Stimulated activated CD4-positive, alpha-beta T cell treated with anti-CD3 and anti-CD28 coated beads, Interleukin-12 subunit alpha, Interleukin-12 subunit beta, amount 100 ng/mL, for 48 hours (primary cell): ENCODE data around the gene HDAC4.

Experiments used
- DNase-seq, 3 donors: peaks; one replicate each; pipeline ENCODE4 v3.0.0-alpha.2; 2020; ENCODE audit warnings: low read depth in 2 of 3, low spot score in 1 of 3

The HDAC4 gene

GRCh38 chr2:239225871-239226561, 174.8 kb downstream of the HDAC4 start:
- DNase-seq = no peak

- no peak for DNase-seq
These were observed 175.4 kb downstream of the HDAC4 start for GRCh38 chr2:239225371-239225851.

- DNase-seq = no peak
These were observed 175.9 kb downstream of the HDAC4 start for GRCh38 chr2:239224955-239225354.

DNA sequence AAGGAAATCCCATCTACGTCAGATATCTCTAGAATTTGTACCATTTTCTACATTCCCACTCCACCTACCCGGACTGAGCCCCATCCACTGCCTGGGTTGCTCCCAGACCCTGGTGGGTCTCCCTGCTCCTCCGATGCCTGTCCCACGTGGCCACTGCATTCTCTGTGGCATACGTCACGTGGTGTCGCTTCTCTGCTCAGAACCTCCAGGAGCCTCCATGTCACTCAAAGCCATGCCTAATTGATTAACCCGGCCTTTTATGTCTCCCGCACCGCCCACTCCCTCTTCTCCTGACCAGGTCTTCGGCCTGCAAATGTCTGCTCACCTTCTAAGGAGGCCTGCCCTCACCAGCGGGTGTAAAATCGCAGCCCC, 176.6 kb downstream of the HDAC4 start:
- DNase-seq = no peak

- no peak for DNase-seq
These were observed 177.3 kb downstream of the HDAC4 start for GRCh38 chr2:239223310-239224198.

- no peak for DNase-seq
These were observed 178.0 kb downstream of the HDAC4 start for GRCh38 chr2:239222706-239223309.

GRCh38 chr2:239222312-239222660, 178.5 kb downstream of the HDAC4 start:
- DNase-seq = no peak

- no peak for DNase-seq
These were observed 179.8 kb downstream of the HDAC4 start for GRCh38 chr2:239220981-239221396.

- no peak for DNase-seq
These were observed 180.5 kb downstream of the HDAC4 start for GRCh38 chr2:239220341-239220740.

- peak; percentile 16 to 30 (median 16) for DNase-seq
These were observed 184.1 kb downstream of the HDAC4 start for GRCh38 chr2:239216614-239217273.

- DNase-seq = no peak
These were observed 184.7 kb downstream of the HDAC4 start for GRCh38 chr2:239215988-239216613.

GRCh38 chr2:239215136-239215925, 185.5 kb downstream of the HDAC4 start:
- DNase-seq = no peak

- no peak for DNase-seq
These were observed 186.1 kb downstream of the HDAC4 start for GRCh38 chr2:239214725-239215124.

- no peak for DNase-seq
These were observed 187.1 kb downstream of the HDAC4 start for GRCh38 chr2:239213643-239214101.

GRCh38 chr2:239212929-239213642, 187.7 kb downstream of the HDAC4 start:
- no peak for DNase-seq

DNA sequence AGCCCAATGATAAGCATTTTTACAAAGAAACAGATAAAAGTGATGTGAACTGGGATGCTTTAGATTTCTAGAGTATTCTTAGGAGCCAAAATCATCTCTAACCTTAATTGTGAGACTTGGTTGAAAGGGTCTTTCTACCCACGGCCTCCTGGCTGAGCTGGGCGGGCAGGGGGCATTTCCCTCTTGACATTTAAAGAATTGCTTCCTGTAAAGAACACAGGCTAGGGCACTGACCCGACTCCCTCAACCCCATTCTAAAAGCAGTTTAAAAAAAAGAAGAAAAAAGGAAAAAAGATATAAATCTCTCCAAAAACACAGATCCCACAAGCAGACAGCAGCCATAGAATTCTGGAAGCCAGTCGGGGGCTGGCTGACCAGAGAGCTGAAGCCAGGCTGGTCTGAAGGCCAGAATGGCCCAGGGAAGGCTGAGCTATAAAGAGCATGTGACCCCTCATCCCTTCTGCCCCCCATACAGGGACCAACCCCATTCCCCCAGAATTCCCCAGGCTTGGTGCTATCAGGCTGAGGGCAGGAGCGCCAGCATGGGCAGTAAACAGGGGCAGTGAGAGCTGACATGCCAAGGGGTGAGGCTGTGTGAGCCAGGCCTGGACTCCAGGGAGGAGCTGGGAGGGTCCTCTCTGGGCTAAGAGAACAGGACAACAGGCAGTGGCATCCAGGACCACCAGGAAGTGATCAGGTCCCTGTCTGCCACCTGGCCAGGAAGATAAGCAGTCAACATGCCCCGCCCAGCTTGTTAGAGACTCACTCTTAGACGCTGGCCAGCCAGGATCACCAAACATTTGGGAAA, 188.5 kb downstream of the HDAC4 start:
- DNase-seq = no peak

DNA sequence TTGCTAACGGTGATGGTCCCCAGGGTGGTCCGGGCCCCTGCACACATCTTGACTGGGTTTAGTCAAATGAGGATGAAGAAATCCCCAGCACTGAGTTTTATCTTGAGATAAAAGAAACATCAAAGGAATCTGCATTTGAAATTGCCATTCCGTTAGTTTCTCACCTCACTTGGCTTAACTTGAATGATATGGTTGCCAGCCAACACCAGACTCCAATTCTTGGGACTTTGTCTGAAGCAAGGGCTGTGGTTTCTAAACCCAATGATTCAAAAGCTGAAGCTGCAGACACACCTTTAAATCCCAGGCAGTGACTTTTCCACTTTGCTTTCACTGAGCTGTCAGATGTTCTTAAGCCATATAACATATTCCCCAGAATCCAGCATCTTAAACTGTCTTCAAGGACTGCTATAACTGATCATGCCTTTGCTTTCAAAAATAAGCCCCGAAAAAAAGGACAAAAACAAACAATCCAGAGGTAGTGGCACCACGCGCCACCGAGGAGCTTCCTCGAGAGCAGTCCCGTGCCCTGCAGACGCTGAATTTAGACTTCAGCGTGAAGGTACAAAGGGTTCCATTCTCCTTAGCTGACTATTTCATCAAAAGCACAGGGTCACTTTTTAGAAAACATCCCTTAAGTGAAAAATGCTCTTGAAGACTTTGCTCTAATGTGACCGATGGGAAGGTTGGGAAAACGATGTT, 189.3 kb downstream of the HDAC4 start:
- no peak for DNase-seq

DNA sequence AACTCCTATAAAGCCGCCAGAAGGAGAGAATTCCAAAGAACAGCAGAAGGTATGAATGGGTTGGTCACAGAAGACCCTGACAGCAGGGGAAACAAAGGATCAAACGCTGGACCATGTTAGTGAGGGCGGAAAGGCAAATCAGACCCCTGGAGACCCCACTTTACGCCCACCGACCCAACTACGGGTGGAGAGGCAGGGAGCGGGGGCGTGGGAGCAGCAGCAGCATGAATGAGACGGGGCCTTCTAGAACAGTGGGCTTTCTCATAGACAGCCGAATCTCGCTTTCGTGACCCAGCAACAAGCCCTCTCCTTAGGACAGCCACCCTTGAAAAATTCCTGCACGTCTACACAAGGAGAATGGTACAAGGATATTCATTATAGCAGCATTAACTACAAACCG, 191.0 kb downstream of the HDAC4 start:
- DNase-seq = no peak
